ENCODE measurements around the gene ICE2.

The ICE2 gene

GRCh38 chr15:60479361-60480110 lies 594 bp upstream of the ICE2 start:
- Histone ChIP-seq H3K27ac (ENCODE audit: poor library complexity, severe bottlenecking) (peak overlapping the region; percentile 72), H3K36me3 (ENCODE audit: low read depth) (peaks cover 34% of the 10 kb centered on the region), H3K4me3 (ENCODE audit: severe bottlenecking) (peak overlapping the region; percentile 74), H3K4me1 (ENCODE audit: insufficient read depth, poor library complexity, severe bottlenecking) (peaks cover 33% of the 10 kb centered on the region), H3K9me3 (ENCODE audit: severe bottlenecking) (no peaks in the 10 kb centered on the region), H3K27me3 (ENCODE audit: insufficient read depth, poor library complexity, severe bottlenecking) (no peaks in the 10 kb centered on the region)
- TF ChIP-seq CTCF (IDR thresholded peaks at IDR 0.05; ENCODE audit: poor library complexity, severe bottlenecking) = no peak
- ATAC-seq (ENCODE audit: low read depth) = no peak
- no peak for DNase-seq (ENCODE audit: low spot score)

GRCh38 chr15:60477916-60478565 lies 901 bp downstream of the ICE2 start:
- ATAC-seq (ENCODE audit: low read depth) (peak; percentile 6; the same call in 2 of the 3 replicates), DNase-seq (ENCODE audit: low spot score) (no peak)
- H3K27me3 ChIP-seq (ENCODE audit: insufficient read depth, poor library complexity, severe bottlenecking) = no peaks in the 10 kb centered on the region
- H3K36me3 ChIP-seq (ENCODE audit: low read depth) = peaks cover 49% of the 10 kb centered on the region
- peak overlapping the region; percentile 74 for H3K4me3 ChIP-seq (ENCODE audit: severe bottlenecking)
- no peaks in the 10 kb centered on the region for H3K9me3 ChIP-seq (ENCODE audit: severe bottlenecking)
- peak overlapping the region; percentile 72 for H3K27ac ChIP-seq (ENCODE audit: poor library complexity, severe bottlenecking)
- peaks cover 33% of the 10 kb centered on the region for H3K4me1 ChIP-seq (ENCODE audit: insufficient read depth, poor library complexity, severe bottlenecking)
- TF ChIP-seq CTCF (IDR thresholded peaks at IDR 0.05; ENCODE audit: poor library complexity, severe bottlenecking) = no peak

GRCh38 chr15:60477164-60477563 lies 1.8 kb downstream of the ICE2 start:
- Histone ChIP-seq H3K4me3 (ENCODE audit: severe bottlenecking) (no peak overlapping the region), H3K9me3 (ENCODE audit: severe bottlenecking) (no peaks in the 10 kb centered on the region), H3K27me3 (ENCODE audit: insufficient read depth, poor library complexity, severe bottlenecking) (no peaks in the 10 kb centered on the region), H3K4me1 (ENCODE audit: insufficient read depth, poor library complexity, severe bottlenecking) (peaks cover 33% of the 10 kb centered on the region), H3K27ac (ENCODE audit: poor library complexity, severe bottlenecking) (peak overlapping the region; percentile 72), H3K36me3 (ENCODE audit: low read depth) (peaks cover 58% of the 10 kb centered on the region)
- no peak for TF ChIP-seq CTCF (IDR thresholded peaks at IDR 0.05; ENCODE audit: poor library complexity, severe bottlenecking)
- no peak for ATAC-seq (ENCODE audit: low read depth)
- no peak for DNase-seq (ENCODE audit: low spot score)

- ATAC-seq (ENCODE audit: low read depth) (0 out of 3 replicates have a peak, but pooled peaks have one; percentile 13), DNase-seq (ENCODE audit: low spot score) (no peak)
- Histone ChIP-seq H3K9me3 (ENCODE audit: severe bottlenecking) (no peaks in the 10 kb centered on the region), H3K36me3 (ENCODE audit: low read depth) (peaks cover 63% of the 10 kb centered on the region), H3K27me3 (ENCODE audit: insufficient read depth, poor library complexity, severe bottlenecking) (no peaks in the 10 kb centered on the region), H3K4me1 (ENCODE audit: insufficient read depth, poor library complexity, severe bottlenecking) (peaks cover 37% of the 10 kb centered on the region), H3K4me3 (ENCODE audit: severe bottlenecking) (no peak overlapping the region), H3K27ac (ENCODE audit: poor library complexity, severe bottlenecking) (no peak overlapping the region)
- TF ChIP-seq CTCF (IDR thresholded peaks at IDR 0.05; ENCODE audit: poor library complexity, severe bottlenecking) = no peak
Observed at GRCh38 chr15:60476713-60477112, 2.2 kb downstream of the ICE2 start.

- no peak overlapping the region for H3K4me3 ChIP-seq (ENCODE audit: severe bottlenecking)
- ATAC-seq (ENCODE audit: low read depth) (no peak), DNase-seq (ENCODE audit: low spot score) (no peak)
- no peaks in the 10 kb centered on the region for H3K9me3 ChIP-seq (ENCODE audit: severe bottlenecking)
- TF ChIP-seq CTCF (IDR thresholded peaks at IDR 0.05; ENCODE audit: poor library complexity, severe bottlenecking) = no peak
- peaks cover 49% of the 10 kb centered on the region for H3K4me1 ChIP-seq (ENCODE audit: insufficient read depth, poor library complexity, severe bottlenecking)
- H3K36me3 ChIP-seq (ENCODE audit: low read depth) = peaks cover 97% of the 10 kb centered on the region
- H3K27ac ChIP-seq (ENCODE audit: poor library complexity, severe bottlenecking) = no peak overlapping the region
- no peaks in the 10 kb centered on the region for H3K27me3 ChIP-seq (ENCODE audit: insufficient read depth, poor library complexity, severe bottlenecking)
Observed at GRCh38 chr15:60473135-60473534, 5.8 kb downstream of the ICE2 start.

Measured in RWPE2 (cell line).